ENCODE data around the gene WIPF2.
"Not testable (repeated sequence)": the region's sequence is repeated elsewhere in the genome, so short reads cannot be mapped to it uniquely, and the experiment has no call there.

WIPF2 gene

DNA sequence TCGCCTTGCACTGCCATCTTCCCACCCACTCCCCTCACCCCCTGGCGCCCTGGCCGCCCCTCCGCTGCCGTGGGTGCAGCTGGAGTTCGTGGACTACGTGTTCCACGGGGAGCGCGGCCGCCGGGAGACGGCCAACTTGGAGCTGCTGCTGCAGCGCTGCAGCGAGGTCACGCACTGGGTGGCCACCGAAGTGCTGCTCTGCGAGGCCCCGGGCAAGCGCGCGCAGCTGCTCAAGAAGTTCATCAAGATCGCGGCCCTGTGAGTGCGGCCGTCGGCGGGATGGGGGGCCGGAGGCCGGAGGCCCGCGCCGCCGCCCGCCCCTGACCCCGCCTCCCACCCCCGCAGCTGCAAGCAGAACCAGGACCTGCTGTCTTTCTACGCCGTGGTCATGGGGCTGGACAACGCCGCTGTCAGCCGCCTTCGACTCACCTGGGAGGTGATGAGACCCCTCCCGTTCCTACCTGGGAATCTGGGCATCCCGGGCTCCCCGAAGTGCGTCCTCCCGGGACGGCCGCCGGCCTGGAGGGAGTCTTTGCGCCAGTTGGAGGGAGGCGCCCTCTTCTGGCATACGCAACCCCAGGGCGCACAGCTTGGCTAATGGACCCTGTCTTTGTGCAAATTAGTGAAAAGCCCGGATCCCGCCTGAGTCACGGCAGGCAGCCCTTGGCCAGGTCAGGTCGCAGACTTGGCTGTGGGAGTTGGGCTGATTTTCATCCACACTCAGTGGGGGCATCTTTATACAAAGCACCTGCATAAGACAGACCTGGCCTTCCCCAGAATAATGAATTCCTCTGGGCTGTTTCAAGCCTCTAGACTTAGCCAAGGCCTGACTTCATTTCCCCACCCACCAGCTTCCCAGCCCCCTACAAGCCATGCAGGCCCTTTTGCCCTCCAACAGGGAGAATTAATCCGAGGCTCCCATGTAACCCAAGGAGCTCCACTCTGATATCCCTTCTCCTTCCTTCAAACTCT lies 27.6 kb upstream of the WIPF2 start:
- H3K36me3 ChIP-seq (ENCODE audit: control insufficient read depth in 1 of 2, insufficient read depth in 2 of 2, low read length in 2 of 2) = peaks cover 3 to 36% of the 10 kb centered on the region in 2 donors
- peak overlapping the region; percentile 56 to 70 for H3K4me3 ChIP-seq (ENCODE audit: low read depth in 1 of 2, low read length in 2 of 2)
- no peak overlapping the region for H3K9ac ChIP-seq (ENCODE audit: low read depth in 1 of 2, low read length in 2 of 2)
- peaks cover 0 to 10% of the 10 kb centered on the region in 2 donors for H3K4me1 ChIP-seq (ENCODE audit: control insufficient read depth in 1 of 2, insufficient read depth in 2 of 2, low read length in 2 of 2)
- no peaks in the 10 kb centered on the region for H3K27me3 ChIP-seq (ENCODE audit: control insufficient read depth in 1 of 2, insufficient read depth in 2 of 2, low read length in 2 of 2)
- no peaks in the 10 kb centered on the region for H3K9me3 ChIP-seq (ENCODE audit: control insufficient read depth in 1 of 2, low read length in 2 of 2)
- H3K27ac ChIP-seq (ENCODE audit: low read depth, low read length) = no peak overlapping the region

DNA sequence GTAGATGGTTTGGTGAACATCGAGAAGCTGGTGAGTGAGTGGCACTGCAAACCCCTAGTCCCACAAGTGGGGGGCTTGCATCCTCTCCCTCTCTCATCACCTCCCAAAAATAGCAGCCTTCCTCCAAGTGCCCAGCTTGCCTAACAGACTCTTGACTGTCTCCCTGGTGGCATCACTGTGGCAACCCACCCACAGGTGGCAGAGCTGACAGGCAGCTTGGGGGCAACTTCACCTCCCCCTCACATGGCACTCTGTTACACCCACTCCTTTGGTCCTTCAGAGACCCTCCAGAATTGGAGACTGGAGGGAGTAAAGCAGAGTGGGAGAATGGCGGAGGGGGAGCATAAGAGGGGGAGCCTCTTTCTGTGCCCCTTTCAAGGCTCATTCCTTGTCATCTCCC lies 26.1 kb upstream of the WIPF2 start:
- Histone ChIP-seq H3K36me3 (ENCODE audit: control insufficient read depth in 1 of 2, insufficient read depth in 2 of 2, low read length in 2 of 2) (peaks cover 3 to 33% of the 10 kb centered on the region in 2 donors), H3K27ac (ENCODE audit: low read depth, low read length) (no peak overlapping the region), H3K27me3 (ENCODE audit: control insufficient read depth in 1 of 2, insufficient read depth in 2 of 2, low read length in 2 of 2) (no peaks in the 10 kb centered on the region), H3K9ac (ENCODE audit: low read depth in 1 of 2, low read length in 2 of 2) (no peak overlapping the region), H3K4me1 (ENCODE audit: control insufficient read depth in 1 of 2, insufficient read depth in 2 of 2, low read length in 2 of 2) (peaks cover 0 to 10% of the 10 kb centered on the region in 2 donors), H3K9me3 (ENCODE audit: control insufficient read depth in 1 of 2, low read length in 2 of 2) (no peaks in the 10 kb centered on the region), H3K4me3 (ENCODE audit: low read depth in 1 of 2, low read length in 2 of 2) (no peak overlapping the region)

DNA sequence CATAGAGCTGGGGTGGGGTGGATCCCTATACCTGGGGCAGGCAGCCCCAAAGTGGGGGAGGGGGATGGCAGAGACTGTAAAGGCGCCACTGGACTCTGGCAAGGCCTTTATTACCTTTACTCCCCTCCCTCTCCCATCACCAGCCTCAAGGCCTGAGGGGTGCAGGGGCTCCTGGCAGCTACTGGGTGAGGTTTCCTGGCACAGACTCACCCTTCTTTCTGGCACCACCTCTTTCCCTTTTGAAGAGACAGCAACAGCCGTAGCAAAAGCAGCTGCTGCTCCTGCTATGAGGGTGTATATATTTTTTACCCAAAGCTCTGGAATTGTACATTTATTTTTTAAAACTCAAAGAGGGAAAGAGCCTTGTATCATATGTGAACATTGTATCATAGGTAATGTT lies 24.3 kb upstream of the WIPF2 start:
- peaks cover 0 to 23% of the 10 kb centered on the region in 2 donors for H3K36me3 ChIP-seq (ENCODE audit: control insufficient read depth in 1 of 2, insufficient read depth in 2 of 2, low read length in 2 of 2)
- H3K4me1 ChIP-seq (ENCODE audit: control insufficient read depth in 1 of 2, insufficient read depth in 2 of 2, low read length in 2 of 2) = peaks cover 0 to 10% of the 10 kb centered on the region in 2 donors
- no peaks in the 10 kb centered on the region for H3K27me3 ChIP-seq (ENCODE audit: control insufficient read depth in 1 of 2, insufficient read depth in 2 of 2, low read length in 2 of 2)
- no peak overlapping the region for H3K9ac ChIP-seq (ENCODE audit: low read depth in 1 of 2, low read length in 2 of 2)
- no peaks in the 10 kb centered on the region for H3K9me3 ChIP-seq (ENCODE audit: control insufficient read depth in 1 of 2, low read length in 2 of 2)
- H3K27ac ChIP-seq (ENCODE audit: low read depth, low read length) = no peak overlapping the region
- H3K4me3 ChIP-seq (ENCODE audit: low read depth in 1 of 2, low read length in 2 of 2) = no peak overlapping the region

DNA sequence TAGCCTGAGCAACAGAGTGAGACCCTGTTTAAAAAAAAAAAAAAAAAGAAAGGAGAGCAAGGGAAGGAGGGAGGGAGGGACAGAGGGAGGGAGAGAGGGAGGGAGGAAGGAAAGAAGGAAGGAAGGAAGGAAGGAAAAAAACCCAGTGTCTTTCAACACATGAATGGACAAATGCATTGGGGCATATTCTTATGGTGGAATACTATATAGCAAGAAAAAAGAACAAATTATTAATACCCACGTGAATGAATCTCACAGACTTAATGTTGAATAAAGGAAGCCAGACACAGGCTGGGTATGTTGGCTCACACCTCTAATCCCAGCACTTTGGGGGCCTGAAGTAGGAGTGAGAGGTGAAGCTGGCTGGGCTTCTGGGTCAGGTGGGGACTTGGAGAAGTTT lies 21.6 kb upstream of the WIPF2 start:
- Histone ChIP-seq H3K4me3 (ENCODE audit: low read depth in 1 of 2, low read length in 2 of 2) (no peak overlapping the region), H3K4me1 (ENCODE audit: control insufficient read depth in 1 of 2, insufficient read depth in 2 of 2, low read length in 2 of 2) (peaks cover 0 to 6% of the 10 kb centered on the region in 2 donors), H3K9ac (ENCODE audit: low read depth in 1 of 2, low read length in 2 of 2) (no peak overlapping the region), H3K9me3 (ENCODE audit: control insufficient read depth in 1 of 2, low read length in 2 of 2) (no peaks in the 10 kb centered on the region), H3K27me3 (ENCODE audit: control insufficient read depth in 1 of 2, insufficient read depth in 2 of 2, low read length in 2 of 2) (no peaks in the 10 kb centered on the region), H3K36me3 (ENCODE audit: control insufficient read depth in 1 of 2, insufficient read depth in 2 of 2, low read length in 2 of 2) (peaks cover 0 to 14% of the 10 kb centered on the region in 2 donors), H3K27ac (ENCODE audit: low read depth, low read length) (no peak overlapping the region)

DNA sequence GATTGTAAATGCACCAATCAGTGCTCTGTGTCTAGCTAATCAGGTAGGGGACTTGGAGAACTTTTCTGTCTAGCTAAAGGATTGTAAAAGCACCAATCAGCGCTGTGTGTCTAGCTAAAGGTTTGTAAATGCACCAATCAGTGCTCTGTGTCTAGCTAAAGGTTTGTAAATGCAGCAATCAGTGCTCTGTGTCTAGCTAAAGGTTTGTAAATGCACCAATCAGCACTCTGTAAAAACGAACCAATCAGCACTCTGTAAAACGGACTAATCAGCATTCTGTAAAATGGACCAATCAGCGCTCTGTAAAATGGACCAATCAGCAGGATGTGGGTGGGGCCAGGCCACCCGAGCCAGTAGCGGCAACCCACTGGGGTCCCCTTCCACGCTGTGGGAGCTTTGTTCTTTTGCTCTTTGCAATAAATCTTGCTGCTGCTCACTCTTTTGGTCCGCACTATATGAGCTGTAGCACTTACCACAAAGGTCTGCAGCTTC lies 21.1 kb upstream of the WIPF2 start:
- H3K27me3 ChIP-seq (ENCODE audit: control insufficient read depth in 1 of 2, insufficient read depth in 2 of 2, low read length in 2 of 2); H3K4me1 ChIP-seq (ENCODE audit: control insufficient read depth in 1 of 2, insufficient read depth in 2 of 2, low read length in 2 of 2); H3K36me3 ChIP-seq (ENCODE audit: control insufficient read depth in 1 of 2, insufficient read depth in 2 of 2, low read length in 2 of 2); H3K9me3 ChIP-seq (ENCODE audit: control insufficient read depth in 1 of 2, low read length in 2 of 2); H3K4me3 ChIP-seq (ENCODE audit: low read depth in 1 of 2, low read length in 2 of 2); H3K27ac ChIP-seq (ENCODE audit: low read depth, low read length); H3K9ac ChIP-seq (ENCODE audit: low read depth in 1 of 2, low read length in 2 of 2): not testable (repeated sequence)

DNA sequence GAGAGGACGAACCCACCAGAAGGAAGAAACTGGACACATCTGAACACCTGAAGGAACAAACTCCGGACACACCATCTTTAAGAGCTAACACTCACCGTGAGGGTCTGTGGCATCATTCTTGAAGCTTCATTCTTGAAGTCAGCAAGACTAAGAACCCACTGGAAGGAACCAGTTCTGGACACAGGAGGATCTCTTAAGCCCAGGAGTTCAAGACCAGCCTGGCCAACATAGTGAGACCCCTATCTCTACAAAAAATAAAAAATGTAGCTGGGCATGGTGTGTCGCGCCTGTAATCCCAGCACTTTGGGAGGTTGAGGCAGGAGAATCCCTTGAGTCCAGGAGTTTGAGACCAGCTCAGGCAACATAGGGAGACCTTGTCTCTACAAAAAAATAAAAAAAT lies 20.5 kb upstream of the WIPF2 start:
- Histone ChIP-seq H3K4me3 (ENCODE audit: low read depth in 1 of 2, low read length in 2 of 2) (no peak overlapping the region), H3K9me3 (ENCODE audit: control insufficient read depth in 1 of 2, low read length in 2 of 2) (no peaks in the 10 kb centered on the region), H3K27me3 (ENCODE audit: control insufficient read depth in 1 of 2, insufficient read depth in 2 of 2, low read length in 2 of 2) (no peaks in the 10 kb centered on the region), H3K9ac (ENCODE audit: low read depth in 1 of 2, low read length in 2 of 2) (no peak overlapping the region), H3K36me3 (ENCODE audit: control insufficient read depth in 1 of 2, insufficient read depth in 2 of 2, low read length in 2 of 2) (peaks cover 0 to 4% of the 10 kb centered on the region in 2 donors), H3K27ac (ENCODE audit: low read depth, low read length) (no peak overlapping the region), H3K4me1 (ENCODE audit: control insufficient read depth in 1 of 2, insufficient read depth in 2 of 2, low read length in 2 of 2) (peaks cover 6 to 10% of the 10 kb centered on the region in 2 donors)

DNA sequence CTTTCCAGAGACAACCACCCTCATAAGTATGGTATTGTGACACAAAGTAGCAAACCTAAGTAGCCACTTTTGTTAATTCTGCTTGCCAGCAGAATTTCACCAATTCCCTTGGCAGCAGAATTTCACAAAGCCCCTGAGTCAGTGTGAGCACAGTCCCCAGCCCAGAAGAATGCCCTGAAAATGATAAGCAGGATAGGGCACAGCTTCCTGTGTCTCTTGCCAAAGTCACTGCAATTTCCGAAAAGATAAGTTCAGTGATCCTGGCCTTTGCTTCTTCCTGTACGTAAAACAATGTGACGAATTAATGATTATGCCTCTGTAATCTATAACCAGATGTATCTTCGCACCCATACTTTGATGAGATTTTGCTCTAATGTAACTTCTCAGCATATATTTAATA lies 16.0 kb upstream of the WIPF2 start:
- peaks cover 4 to 6% of the 10 kb centered on the region in 2 donors for H3K4me1 ChIP-seq (ENCODE audit: control insufficient read depth in 1 of 2, insufficient read depth in 2 of 2, low read length in 2 of 2)
- H3K27ac ChIP-seq (ENCODE audit: low read depth, low read length) = no peak overlapping the region
- peak overlapping the region in 1 of 2 donors; percentile 38 for H3K9ac ChIP-seq (ENCODE audit: low read depth in 1 of 2, low read length in 2 of 2)
- no peak overlapping the region for H3K4me3 ChIP-seq (ENCODE audit: low read depth in 1 of 2, low read length in 2 of 2)
- H3K27me3 ChIP-seq (ENCODE audit: control insufficient read depth in 1 of 2, insufficient read depth in 2 of 2, low read length in 2 of 2) = no peaks in the 10 kb centered on the region
- no peaks in the 10 kb centered on the region for H3K9me3 ChIP-seq (ENCODE audit: control insufficient read depth in 1 of 2, low read length in 2 of 2)
- no peaks in the 10 kb centered on the region for H3K36me3 ChIP-seq (ENCODE audit: control insufficient read depth in 1 of 2, insufficient read depth in 2 of 2, low read length in 2 of 2)

DNA sequence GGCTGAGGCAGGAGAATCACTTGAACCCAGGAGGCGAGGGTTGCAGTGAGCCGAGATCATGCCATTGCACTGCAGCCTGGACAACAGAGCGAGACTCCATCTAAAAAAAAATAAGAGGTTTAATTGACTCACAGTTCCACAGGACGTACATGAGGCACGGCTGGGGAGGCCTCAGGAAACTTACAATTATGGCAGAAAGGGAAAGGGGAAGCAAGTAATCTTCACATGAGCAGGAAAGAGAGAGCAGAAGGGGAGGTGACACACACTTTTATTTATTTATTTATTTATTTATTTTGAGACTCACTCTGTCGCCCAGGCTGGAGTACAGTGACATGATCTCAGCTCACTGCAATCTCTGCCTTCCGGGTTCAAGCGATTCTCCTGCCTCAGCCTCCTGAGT lies 12.9 kb upstream of the WIPF2 start:
- not testable (repeated sequence) for H3K36me3 ChIP-seq (ENCODE audit: control insufficient read depth in 1 of 2, insufficient read depth in 2 of 2, low read length in 2 of 2); H3K9ac ChIP-seq (ENCODE audit: low read depth in 1 of 2, low read length in 2 of 2); H3K4me1 ChIP-seq (ENCODE audit: control insufficient read depth in 1 of 2, insufficient read depth in 2 of 2, low read length in 2 of 2); H3K4me3 ChIP-seq (ENCODE audit: low read depth in 1 of 2, low read length in 2 of 2); H3K27me3 ChIP-seq (ENCODE audit: control insufficient read depth in 1 of 2, insufficient read depth in 2 of 2, low read length in 2 of 2); H3K27ac ChIP-seq (ENCODE audit: low read depth, low read length); H3K9me3 ChIP-seq (ENCODE audit: control insufficient read depth in 1 of 2, low read length in 2 of 2)

DNA sequence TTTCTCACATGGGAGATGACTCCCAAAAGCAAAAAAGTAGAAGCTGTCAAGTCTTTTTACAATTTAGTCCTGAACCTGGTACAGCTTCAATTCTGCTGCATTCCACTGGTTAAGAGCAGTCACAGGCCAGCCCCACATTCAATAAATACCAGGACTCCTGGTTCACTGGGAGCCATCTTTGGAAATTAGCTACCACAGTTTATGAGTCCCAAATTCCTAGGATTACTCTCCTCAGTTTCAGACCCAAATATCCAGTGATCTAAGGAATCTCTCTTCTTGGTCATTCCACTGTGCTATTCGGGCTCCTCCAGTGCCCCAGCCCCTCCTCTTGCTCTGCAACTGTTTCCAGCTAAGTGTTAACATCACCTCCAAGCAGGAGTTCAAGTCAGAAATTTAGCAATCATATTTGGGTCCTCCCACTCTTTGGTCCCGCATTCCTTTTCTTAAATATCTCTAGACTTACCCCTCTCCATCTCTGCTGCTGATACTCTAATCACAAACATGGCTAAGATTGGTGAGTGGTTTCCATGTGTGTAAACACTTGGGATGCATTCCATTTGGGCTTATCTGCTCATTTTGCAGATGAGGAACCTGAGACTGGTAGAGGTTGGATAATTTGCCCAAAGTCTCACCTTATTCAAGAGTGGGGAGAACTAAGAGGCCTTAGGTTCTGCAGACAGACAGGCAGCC lies 9.6 kb upstream of the WIPF2 start:
- Histone ChIP-seq H3K9me3 (ENCODE audit: control insufficient read depth in 1 of 2, low read length in 2 of 2) (no peaks in the 10 kb centered on the region), H3K27me3 (ENCODE audit: control insufficient read depth in 1 of 2, insufficient read depth in 2 of 2, low read length in 2 of 2) (no peaks in the 10 kb centered on the region), H3K36me3 (ENCODE audit: control insufficient read depth in 1 of 2, insufficient read depth in 2 of 2, low read length in 2 of 2) (no peaks in the 10 kb centered on the region), H3K4me3 (ENCODE audit: low read depth in 1 of 2, low read length in 2 of 2) (no peak overlapping the region), H3K9ac (ENCODE audit: low read depth in 1 of 2, low read length in 2 of 2) (no peak overlapping the region), H3K4me1 (ENCODE audit: control insufficient read depth in 1 of 2, insufficient read depth in 2 of 2, low read length in 2 of 2) (no peaks in the 10 kb centered on the region), H3K27ac (ENCODE audit: low read depth, low read length) (no peak overlapping the region)

DNA sequence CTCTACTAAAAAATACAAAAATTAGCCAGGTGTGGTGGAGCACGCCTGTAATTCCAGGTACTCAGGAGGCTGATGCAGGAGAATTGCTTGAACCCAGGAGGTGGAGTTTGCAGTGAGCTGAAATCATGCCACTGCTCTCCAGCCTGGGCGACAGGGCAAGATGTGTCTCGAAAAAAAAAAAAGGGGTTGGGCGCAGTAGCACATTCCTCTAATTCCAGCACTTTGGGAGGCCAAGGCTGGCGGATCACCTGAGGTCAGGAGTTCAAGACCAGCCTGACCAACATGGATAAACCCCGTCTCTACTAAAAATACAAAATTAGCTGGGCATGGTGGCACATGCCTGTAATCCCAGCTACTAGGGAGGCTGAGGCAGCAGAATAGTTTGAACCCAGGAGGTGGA lies 5.2 kb upstream of the WIPF2 start:
- H3K27ac ChIP-seq (ENCODE audit: low read depth, low read length); H3K4me3 ChIP-seq (ENCODE audit: low read depth in 1 of 2, low read length in 2 of 2); H3K4me1 ChIP-seq (ENCODE audit: control insufficient read depth in 1 of 2, insufficient read depth in 2 of 2, low read length in 2 of 2); H3K9ac ChIP-seq (ENCODE audit: low read depth in 1 of 2, low read length in 2 of 2); H3K9me3 ChIP-seq (ENCODE audit: control insufficient read depth in 1 of 2, low read length in 2 of 2); H3K27me3 ChIP-seq (ENCODE audit: control insufficient read depth in 1 of 2, insufficient read depth in 2 of 2, low read length in 2 of 2); H3K36me3 ChIP-seq (ENCODE audit: control insufficient read depth in 1 of 2, insufficient read depth in 2 of 2, low read length in 2 of 2): not testable (repeated sequence)
